C4-2B (cell line): ENCODE measurements around the gene LRRC53.

ENCODE experiments used
- H3K27ac ChIP-seq: fragments of 450-650 bp; 2 replicates; pipeline ENCODE4 v1.5.1; 2017
- ZFX ChIP-seq: fragments of 450-650 bp; IDR thresholded peaks from 2 replicates; pipeline ENCODE4 v1.6.1; 2017
- TF ChIP-seq, protein P1 (sequence below): fragments of 450-650 bp; conservative IDR thresholded peaks from 2 replicates; pipeline ENCODE4 v1.5.1; 2017; ENCODE audit warnings: mild to moderate bottlenecking

LRRC53 gene

DNA sequence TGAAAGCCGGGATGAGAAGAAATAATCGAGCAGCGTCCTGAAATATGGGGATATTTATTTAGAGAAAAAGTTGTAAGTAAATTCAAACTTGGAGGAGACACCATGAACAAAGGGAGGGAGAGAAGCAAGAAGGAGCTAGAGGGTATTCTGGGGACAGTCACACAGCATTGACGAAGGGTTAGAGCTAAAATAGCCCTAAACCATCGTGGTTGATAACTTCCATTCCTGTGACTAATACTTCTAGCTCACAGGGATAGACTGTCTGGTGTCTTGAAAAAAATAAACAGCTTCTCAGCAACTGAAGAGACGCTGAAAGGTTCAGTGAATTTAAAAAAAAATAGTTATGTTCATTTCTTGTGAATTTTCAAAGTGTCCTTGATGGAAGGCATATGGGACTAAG lies 86.7 kb downstream of the LRRC53 start:
- H3K27ac ChIP-seq: no peak overlapping the region
- no peak for TF ChIP-seq ZFX
- TF ChIP-seq, protein P1, sequence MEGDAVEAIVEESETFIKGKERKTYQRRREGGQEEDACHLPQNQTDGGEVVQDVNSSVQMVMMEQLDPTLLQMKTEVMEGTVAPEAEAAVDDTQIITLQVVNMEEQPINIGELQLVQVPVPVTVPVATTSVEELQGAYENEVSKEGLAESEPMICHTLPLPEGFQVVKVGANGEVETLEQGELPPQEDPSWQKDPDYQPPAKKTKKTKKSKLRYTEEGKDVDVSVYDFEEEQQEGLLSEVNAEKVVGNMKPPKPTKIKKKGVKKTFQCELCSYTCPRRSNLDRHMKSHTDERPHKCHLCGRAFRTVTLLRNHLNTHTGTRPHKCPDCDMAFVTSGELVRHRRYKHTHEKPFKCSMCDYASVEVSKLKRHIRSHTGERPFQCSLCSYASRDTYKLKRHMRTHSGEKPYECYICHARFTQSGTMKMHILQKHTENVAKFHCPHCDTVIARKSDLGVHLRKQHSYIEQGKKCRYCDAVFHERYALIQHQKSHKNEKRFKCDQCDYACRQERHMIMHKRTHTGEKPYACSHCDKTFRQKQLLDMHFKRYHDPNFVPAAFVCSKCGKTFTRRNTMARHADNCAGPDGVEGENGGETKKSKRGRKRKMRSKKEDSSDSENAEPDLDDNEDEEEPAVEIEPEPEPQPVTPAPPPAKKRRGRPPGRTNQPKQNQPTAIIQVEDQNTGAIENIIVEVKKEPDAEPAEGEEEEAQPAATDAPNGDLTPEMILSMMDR: no peak

GRCh38 chr1:74423471-74423870 lies 88.9 kb downstream of the LRRC53 start:
- H3K27ac ChIP-seq: no peak overlapping the region
- TF ChIP-seq ZFX: no peak
- TF ChIP-seq, protein P1: no peak

DNA sequence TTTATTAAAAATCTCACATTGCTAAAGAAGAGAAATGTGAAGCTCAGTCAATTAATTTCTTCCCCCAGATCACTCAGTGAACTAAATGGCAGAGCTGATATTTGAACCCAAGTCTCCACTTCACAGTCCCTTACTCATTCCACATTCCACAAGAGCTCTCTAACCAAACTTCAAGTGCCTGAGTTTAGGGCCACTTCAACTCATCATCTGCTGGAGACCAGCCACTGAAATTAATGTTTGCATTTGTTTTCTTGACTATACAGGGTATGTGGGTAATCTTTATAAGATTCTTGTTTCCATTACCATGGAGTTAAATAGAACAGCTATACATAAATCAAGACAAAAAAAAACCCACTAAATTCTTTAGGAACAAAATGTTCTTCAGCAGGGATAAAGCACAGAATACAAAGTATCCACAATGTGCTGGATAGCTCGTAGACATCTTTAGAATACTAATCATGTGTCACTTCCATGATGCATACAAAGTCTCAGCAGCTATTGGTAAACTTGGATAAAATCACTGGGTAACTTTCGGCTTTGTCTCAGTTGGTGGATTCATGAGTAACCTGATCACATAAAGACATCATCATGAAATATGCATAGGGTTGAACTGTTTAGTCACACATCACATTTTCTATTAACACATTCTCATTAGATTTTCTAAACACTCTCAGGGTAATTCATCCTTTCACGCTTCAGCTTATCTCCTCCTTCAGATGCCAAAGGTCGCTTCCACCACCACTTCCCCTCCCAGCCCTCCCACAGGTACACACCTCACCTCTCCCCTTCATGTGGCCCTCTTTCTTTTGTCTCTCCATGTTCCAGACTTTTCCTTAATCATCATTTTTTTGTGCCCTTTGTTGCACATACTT lies 89.8 kb downstream of the LRRC53 start:
- TF ChIP-seq ZFX: no peak
- TF ChIP-seq, protein P1: no peak
- no peak overlapping the region for H3K27ac ChIP-seq

GRCh38 chr1:74420467-74420866 lies 91.9 kb downstream of the LRRC53 start:
- TF ChIP-seq, protein P1: no peak
- TF ChIP-seq ZFX: no peak
- H3K27ac ChIP-seq: no peak overlapping the region
